OCI-LY7 (cell line): ENCODE results near the gene MOSPD2. TPM values are rescaled to one million over a fixed set of nuclear protein-coding genes. Genes with fewer than 3 reads are reported as not detected.

Source experiments
- BruUV-seq: library from RNA; stranded (reverse); fragments of 400-500 nt; replicated peaks from 2 replicates; lab custom pipeline; 2021; lab: Mats Ljungman, UMichigan
- CTCF ChIA-PET: fragments of 300-600 bp; sonication (Branson Sonifier 250); formaldehyde crosslinking; loops from one replicate; lab custom pipeline; 2022; ENCODE audit warnings: antibody characterized with exemption; ENCODE audit not compliant: unreplicated experiment; lab: Charles Lee
- POLR2A ChIA-PET: fragments of 300-600 bp; sonication (Branson Sonifier 250); formaldehyde crosslinking; loops from one replicate; lab custom pipeline; 2022; ENCODE audit warnings: antibody characterized with exemption; lab: Charles Lee
- DNase-seq: peaks from one replicate; pipeline ENCODE4 v3.0.0-alpha.2; 2015; ENCODE audit warnings: low spot score
- H2AFZ ChIP-seq: fragments of 200-600 bp; sonication (generic), shearing (Covaris generic); 2 replicates; pipeline ENCODE4 v1.6.1; 2014; ENCODE audit warnings: mild to moderate bottlenecking, antibody characterized with exemption, low read length, moderate library complexity
- H3K27ac ChIP-seq: fragments of 200-600 bp; sonication (generic); 2 replicates; pipeline ENCODE4 v1.5.1; 2014; ENCODE audit warnings: mixed run types, low read depth, mild to moderate bottlenecking, moderate library complexity, low read length, inconsistent platforms; ENCODE audit not compliant: poor library complexity, severe bottlenecking
- H3K36me3 ChIP-seq: fragments of 200-600 bp; sonication (generic); 2 replicates; pipeline ENCODE4 v1.6.1; 2014; ENCODE audit warnings: mild to moderate bottlenecking, antibody characterized with exemption, low read length, moderate library complexity, mixed read lengths; ENCODE audit not compliant: insufficient read depth
- H3K4me1 ChIP-seq: fragments of 200-600 bp; sonication (generic); 2 replicates; pipeline ENCODE4 v1.5.1; 2014; ENCODE audit warnings: mild to moderate bottlenecking, low read length; ENCODE audit not compliant: insufficient read depth, poor library complexity, severe bottlenecking
- H3K4me2 ChIP-seq: fragments of 200-600 bp; sonication (generic); 2 replicates; pipeline ENCODE4 v1.6.1; 2014; ENCODE audit warnings: mild to moderate bottlenecking, low read length
- H3K4me3 ChIP-seq: fragments of 200-600 bp; sonication (generic); 2 replicates; pipeline ENCODE4 v1.5.1; 2014; ENCODE audit warnings: mild to moderate bottlenecking, low read depth, low read length; ENCODE audit not compliant: poor library complexity, severe bottlenecking
- H3K79me2 ChIP-seq: fragments of 200-600 bp; sonication (generic); 2 replicates; pipeline ENCODE4 v1.6.1; 2016; ENCODE audit warnings: low read depth, mild to moderate bottlenecking, low read length, moderate library complexity, mixed read lengths; ENCODE audit not compliant: insufficient read depth
- H3K9me2 ChIP-seq: fragments of 200-600 bp; sonication (generic); 2 replicates; pipeline ENCODE4 v1.6.1; 2016; ENCODE audit warnings: mild to moderate bottlenecking, low read length, mixed read lengths; ENCODE audit not compliant: insufficient read depth
- H3K9me3 ChIP-seq: fragments of 200-600 bp; sonication (generic); 2 replicates; pipeline ENCODE4 v1.6.1; 2014; ENCODE audit warnings: mild to moderate bottlenecking, mixed run types, low read length, mixed read lengths
- H4K20me1 ChIP-seq: fragments of 200-600 bp; sonication (generic); 2 replicates; pipeline ENCODE4 v1.6.1; 2014; ENCODE audit warnings: mild to moderate bottlenecking, antibody characterized with exemption, low read length, moderate library complexity, mixed read lengths; ENCODE audit not compliant: insufficient read depth
- EZH2phosphoT487 ChIP-seq: fragments of 200-600 bp; sonication (generic); IDR thresholded peaks from 2 replicates; pipeline ENCODE4 v1.6.1; 2018; ENCODE audit warnings: low read depth, borderline replicate concordance, mild to moderate bottlenecking, mixed run types, antibody characterized with exemption, low read length, moderate library complexity, mixed read lengths
- intact Hi-C: fragments of 100-400 bp; cut with micrococcal nuclease; formaldehyde crosslinking; loops from one replicate; pipeline ENCODE4 v1.10.0; 2022; ENCODE audit not compliant: unreplicated experiment
- total RNA-seq, 2 experiments: library from RNA; depleted of rRNA in 1 of 2; stranded (reverse); fragments of >200 nt in 1 of 2; shearing (Covaris generic) in 1 of 2; gene quantifications; 2 replicates each; pipeline ENCODE4 v1.2.3, GENCODE V29; 2014 to 2022
- TF ChIP-seq, protein P1 (sequence below): fragments of 200-600 bp; sonication (generic); conservative IDR thresholded peaks from 2 replicates; pipeline ENCODE4 v1.5.1; 2014; ENCODE audit warnings: mild to moderate bottlenecking, antibody characterized with exemption, low read length, moderate library complexity, mixed read lengths

MOSPD2 gene
- total RNA-seq, 2 experiments from 2014 or later = 8.0 to 11.3 TPM

DNA sequence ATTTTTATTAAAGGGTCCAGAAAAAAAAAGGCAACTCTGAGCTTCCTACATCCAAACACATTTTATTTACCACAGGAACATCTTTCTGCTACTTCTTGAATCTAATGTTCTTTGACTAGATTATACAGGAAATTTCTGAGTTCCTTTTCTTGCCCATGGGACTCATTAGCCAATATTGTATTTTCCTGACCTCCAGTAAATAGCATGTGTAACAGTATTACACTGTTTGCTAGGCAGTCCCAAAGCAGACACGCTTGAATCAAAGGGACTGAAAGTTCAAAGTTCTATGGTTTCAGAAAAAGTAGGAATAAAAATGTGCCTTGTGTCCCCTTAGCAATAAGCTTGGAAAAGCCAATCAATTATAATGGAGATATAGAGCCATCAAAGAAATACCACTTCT is 57.4 kb downstream of the MOSPD2 start:
- Histone ChIP-seq H4K20me1 (no peaks in the 10 kb centered on the region), H3K9me3 (no peaks in the 10 kb centered on the region), H2AFZ (no peak overlapping the region), H3K4me1 (peaks cover 1% of the 10 kb centered on the region), H3K4me2 (no peak overlapping the region), H3K9me2 (no peaks in the 10 kb centered on the region), H3K4me3 (no peak overlapping the region), H3K79me2 (no peaks in the 10 kb centered on the region), H3K27ac (no peak overlapping the region), H3K36me3 (no peaks in the 10 kb centered on the region)
- no peak for DNase-seq
- POLR2A ChIA-PET = no interaction called here
- intact Hi-C loops = no loop called here
- TF ChIP-seq, protein P1, sequence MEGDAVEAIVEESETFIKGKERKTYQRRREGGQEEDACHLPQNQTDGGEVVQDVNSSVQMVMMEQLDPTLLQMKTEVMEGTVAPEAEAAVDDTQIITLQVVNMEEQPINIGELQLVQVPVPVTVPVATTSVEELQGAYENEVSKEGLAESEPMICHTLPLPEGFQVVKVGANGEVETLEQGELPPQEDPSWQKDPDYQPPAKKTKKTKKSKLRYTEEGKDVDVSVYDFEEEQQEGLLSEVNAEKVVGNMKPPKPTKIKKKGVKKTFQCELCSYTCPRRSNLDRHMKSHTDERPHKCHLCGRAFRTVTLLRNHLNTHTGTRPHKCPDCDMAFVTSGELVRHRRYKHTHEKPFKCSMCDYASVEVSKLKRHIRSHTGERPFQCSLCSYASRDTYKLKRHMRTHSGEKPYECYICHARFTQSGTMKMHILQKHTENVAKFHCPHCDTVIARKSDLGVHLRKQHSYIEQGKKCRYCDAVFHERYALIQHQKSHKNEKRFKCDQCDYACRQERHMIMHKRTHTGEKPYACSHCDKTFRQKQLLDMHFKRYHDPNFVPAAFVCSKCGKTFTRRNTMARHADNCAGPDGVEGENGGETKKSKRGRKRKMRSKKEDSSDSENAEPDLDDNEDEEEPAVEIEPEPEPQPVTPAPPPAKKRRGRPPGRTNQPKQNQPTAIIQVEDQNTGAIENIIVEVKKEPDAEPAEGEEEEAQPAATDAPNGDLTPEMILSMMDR = no peak
- no peak for TF ChIP-seq EZH2phosphoT487
- CTCF ChIA-PET = no interaction called here
- no TSS peak for BruUV-seq

DNA sequence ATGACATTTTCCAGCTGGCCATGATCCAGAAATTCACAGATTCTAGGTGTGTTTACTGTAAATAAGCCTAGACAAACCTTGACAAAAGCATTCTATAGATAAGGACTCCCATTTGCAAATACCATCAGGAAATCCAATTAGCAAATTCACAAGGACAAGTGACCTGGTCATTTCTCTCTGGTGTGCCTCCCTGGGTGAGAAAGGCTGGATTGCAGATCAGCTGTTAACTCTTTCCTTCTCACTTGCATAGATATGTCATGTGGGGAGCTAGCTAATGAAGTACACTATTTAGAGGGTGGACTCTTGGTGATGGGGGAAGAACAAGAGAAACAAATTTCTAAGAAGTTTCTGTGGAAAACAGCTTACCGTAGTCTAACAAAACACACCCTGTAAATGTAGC is 58.9 kb downstream of the MOSPD2 start:
- H2AFZ ChIP-seq = no peak overlapping the region
- TF ChIP-seq, protein P1 = no peak
- no peak for TF ChIP-seq EZH2phosphoT487
- H3K4me3 ChIP-seq = no peak overlapping the region
- no peaks in the 10 kb centered on the region for H3K9me2 ChIP-seq
- no TSS peak for BruUV-seq
- no peak overlapping the region for H3K27ac ChIP-seq
- H3K4me2 ChIP-seq = no peak overlapping the region
- POLR2A ChIA-PET = no interaction called here
- H4K20me1 ChIP-seq = no peaks in the 10 kb centered on the region
- no peak for DNase-seq
- no peaks in the 10 kb centered on the region for H3K79me2 ChIP-seq
- intact Hi-C loops = no loop called here
- no peaks in the 10 kb centered on the region for H3K4me1 ChIP-seq
- no peaks in the 10 kb centered on the region for H3K36me3 ChIP-seq
- CTCF ChIA-PET = no interaction called here
- H3K9me3 ChIP-seq = no peaks in the 10 kb centered on the region

DNA sequence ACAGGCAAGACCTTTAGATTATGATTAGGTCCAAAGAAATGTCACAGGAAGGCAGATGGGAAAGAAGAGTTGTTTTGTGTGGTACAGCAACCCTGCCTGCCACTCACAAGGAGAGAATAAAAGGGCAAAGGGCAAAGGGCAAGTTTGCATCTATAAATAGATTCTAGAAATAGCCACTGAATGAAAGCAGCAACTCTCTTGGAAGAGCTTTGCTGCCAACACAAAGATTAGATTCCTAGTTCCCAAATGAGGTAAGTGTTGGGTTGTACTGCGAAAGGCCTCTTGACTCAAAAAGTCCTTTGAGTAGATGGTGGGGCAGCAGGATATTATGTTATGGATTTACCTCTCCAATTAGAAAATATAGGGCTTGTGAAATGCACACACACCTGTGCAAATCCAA is 61.2 kb downstream of the MOSPD2 start:
- Histone ChIP-seq H3K27ac (no peak overlapping the region), H3K4me3 (no peak overlapping the region), H3K9me2 (no peaks in the 10 kb centered on the region), H3K36me3 (no peaks in the 10 kb centered on the region), H3K9me3 (no peaks in the 10 kb centered on the region), H4K20me1 (no peaks in the 10 kb centered on the region), H2AFZ (no peak overlapping the region), H3K4me2 (no peak overlapping the region), H3K4me1 (no peaks in the 10 kb centered on the region), H3K79me2 (no peaks in the 10 kb centered on the region)
- DNase-seq = no peak
- TF ChIP-seq, protein P1 = no peak
- TF ChIP-seq EZH2phosphoT487 = no peak
- POLR2A ChIA-PET = no interaction called here
- CTCF ChIA-PET = no interaction called here
- intact Hi-C loops = no loop called here
- BruUV-seq = no TSS peak
